GM21367 (cell line): ENCODE results near the gene RETREG1.
"Not testable (repeated sequence)": the region's sequence is repeated elsewhere in the genome, so short reads cannot be mapped to it uniquely, and the experiment has no call there.

Source experiments
- ATAC-seq: cut with Tn5 transposase; IDR thresholded peaks from one replicate; pipeline ENCODE4 v1.9.1; 2021; ENCODE audit not compliant: unreplicated experiment

RETREG1 gene

GRCh38 chr5:16492398-16493140, 124.2 kb downstream of the RETREG1 start:
- ATAC-seq, result no peak

DNA sequence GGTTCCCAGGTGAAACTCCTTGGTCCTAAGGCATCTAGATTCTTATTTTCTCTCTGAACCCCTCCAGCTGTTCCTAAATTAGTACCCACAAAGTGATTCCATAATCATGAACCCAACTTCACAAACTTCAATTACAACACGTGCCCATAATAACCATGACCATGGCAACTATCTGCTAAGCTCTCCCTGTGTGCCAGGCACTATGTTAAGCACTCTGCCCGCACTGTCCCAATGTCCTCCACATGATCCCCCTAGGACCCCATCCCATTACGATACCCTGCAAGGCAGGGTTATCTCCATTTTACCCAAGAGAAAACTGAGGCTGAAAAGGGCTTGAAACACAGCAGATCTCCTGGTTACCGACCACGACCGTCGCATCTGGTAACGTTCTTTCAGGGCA, 125.9 kb downstream of the RETREG1 start:
- no peak for ATAC-seq

DNA sequence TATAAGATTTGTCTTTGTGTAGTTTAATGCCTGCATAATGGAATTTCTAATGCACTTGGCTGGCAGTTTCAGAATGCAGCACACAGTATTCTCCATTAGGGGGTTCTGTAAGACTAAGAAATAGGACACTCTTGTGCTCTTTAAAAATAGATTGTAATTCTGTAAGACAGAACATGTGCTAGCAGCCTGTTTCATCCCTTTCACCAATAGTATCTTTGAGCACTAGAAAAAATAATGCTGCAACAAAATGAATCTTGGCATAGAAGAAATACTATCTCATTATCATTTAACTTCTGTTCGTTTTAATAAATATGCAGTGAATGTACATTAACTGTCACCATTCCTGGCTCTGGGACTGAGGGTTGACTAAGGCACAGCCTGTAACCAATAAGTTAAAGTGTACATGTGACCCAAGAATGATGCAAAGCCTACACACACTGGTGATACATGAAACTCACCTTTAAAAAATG, 127.4 kb downstream of the RETREG1 start:
- peak; percentile 79 for ATAC-seq

- no peak for ATAC-seq
These were observed 129.3 kb downstream of the RETREG1 start for GRCh38 chr5:16487456-16487855.

- ATAC-seq, result no peak
These were observed 130.1 kb downstream of the RETREG1 start for GRCh38 chr5:16486711-16487111.

- ATAC-seq, result no peak
These were observed 131.1 kb downstream of the RETREG1 start for GRCh38 chr5:16485656-16486055.

DNA sequence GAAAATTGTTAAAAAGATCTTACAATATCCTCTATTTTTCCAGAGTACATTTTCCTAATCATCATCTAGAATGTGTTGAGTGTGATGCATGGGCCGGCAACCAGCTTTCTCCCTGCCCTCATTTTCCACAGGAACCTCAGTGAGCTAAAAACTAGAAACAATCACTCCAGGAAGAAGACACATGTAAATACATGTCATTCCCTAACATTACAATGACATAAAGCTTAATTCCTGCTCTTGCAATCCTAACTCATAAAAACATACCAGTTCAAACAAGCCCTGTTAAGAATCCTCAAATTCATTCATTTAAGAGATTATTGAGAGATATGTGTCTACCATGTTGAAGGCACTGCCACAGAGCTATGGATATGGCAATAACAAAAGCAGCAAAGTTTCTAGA, 132.7 kb downstream of the RETREG1 start:
- ATAC-seq, result no peak

GRCh38 chr5:16483361-16483760, 133.4 kb downstream of the RETREG1 start:
- no peak for ATAC-seq

DNA sequence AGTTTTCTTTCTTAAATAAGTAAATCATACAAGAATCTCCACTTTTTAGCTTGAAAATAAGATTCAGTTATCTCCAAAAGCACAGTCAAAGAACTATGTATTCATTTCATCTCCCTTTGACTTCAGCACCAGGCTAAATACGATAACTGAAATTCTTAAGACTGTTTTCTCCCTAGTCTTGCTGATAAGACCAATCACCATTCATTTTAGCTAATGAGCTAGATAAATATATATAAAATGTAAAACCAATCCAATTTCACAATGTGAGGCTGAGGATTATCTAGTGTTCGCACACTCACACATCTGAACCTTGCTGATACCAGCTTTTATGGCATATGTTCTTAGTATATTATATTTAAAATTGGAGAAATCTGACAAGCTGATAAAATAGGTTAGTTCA, 133.9 kb downstream of the RETREG1 start:
- no peak for ATAC-seq

GRCh38 chr5:16480821-16481538, 135.8 kb downstream of the RETREG1 start:
- ATAC-seq, result no peak

GRCh38 chr5:16480144-16480543, 136.7 kb downstream of the RETREG1 start:
- no peak for ATAC-seq

- no peak for ATAC-seq
These were observed 139.3 kb downstream of the RETREG1 start for GRCh38 chr5:16477541-16477940.

GRCh38 chr5:16476417-16476816, 140.4 kb downstream of the RETREG1 start:
- ATAC-seq, result not testable (repeated sequence)

GRCh38 chr5:16471387-16471786, 145.4 kb downstream of the RETREG1 start:
- ATAC-seq, result no peak

DNA sequence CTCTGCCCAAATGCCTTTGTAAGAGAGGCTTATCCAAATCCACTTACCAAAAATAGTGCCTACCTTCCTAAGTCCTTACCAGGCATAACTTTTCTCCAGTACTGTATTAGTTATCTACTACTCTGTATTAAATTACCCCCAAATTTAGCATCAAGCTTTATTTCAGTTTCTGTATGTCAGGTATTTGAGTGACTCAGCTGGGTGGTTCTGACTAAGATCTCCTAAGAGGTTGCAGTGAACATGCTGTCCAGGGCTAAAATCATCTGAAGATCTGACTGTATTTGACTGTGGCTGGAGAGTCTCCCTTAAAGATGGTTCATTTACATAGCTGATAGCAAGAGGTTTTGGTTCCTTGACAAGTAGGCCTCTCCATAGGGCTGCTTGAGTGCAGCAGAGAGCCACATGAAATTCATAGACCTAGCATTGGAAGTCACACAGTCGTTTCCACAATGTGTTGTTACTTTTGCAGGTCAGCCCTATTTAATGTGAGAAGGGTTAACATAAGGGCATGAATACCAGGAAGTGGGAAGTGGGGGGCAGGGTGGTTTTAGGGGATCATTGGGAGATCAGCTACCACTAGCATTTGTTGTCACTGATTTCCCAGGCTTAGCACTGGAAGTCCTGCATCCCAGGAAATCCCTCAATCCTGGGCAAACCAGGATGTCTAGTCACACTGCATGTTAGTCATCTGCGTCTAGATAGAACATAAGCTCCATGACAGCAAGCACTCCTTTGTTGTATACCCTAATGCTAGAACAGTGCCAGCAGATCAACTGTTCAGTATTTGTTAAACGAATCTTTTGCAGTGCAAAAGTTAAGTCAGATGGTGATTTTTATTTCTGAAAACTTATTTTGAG, 149.2 kb downstream of the RETREG1 start:
- peak; percentile 62 for ATAC-seq

DNA sequence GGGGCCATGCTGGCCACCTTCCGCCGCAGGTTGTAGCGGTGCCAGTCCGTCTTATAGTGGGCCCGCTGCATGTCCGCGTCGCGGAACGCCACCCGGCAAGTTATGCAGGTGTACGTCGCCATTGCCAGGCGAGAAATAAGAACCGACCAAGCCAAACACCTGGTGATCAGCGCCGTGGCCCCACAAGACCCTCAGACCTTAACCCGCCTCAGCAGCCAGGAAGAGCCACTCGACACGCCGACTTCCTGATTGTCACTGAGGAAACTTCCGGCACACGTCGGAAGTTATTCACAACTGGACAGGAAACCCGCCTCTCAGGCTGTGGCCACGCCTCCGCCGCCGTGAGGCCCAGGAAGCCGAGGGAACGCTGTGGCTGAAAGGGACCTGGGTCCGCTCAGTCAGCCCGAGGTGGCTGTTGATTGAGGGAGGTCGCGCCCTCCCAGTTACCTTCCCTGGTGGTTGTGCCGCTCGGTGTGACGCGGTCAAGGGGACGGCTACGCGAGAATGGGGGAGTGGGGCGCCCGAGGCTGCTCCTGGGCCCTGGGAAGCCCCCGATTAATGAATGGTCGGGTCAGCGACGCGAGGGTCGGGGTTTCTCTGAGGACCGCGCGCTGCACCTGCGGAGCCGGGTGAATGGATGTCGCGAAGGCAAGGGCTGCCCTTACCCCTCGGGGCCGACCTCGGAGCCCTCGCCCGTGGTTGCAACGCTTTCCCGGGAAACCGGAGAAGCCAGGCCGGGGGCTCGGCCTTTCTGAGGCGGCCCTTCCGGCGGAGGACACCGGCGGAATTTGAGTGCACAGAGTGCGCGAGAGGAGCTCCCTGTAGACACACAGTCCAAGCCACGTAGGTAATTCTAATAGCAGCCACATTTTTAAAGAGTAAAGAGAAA, 151.0 kb downstream of the RETREG1 start, which contains the start of gene ZNF622:
TSS of gene ZNF622 (minus strand) at position 257 of the 889 bp plus-strand sequence. CDS start at position 122, 135 bp downstream.
- peak; percentile 81 for ATAC-seq

DNA sequence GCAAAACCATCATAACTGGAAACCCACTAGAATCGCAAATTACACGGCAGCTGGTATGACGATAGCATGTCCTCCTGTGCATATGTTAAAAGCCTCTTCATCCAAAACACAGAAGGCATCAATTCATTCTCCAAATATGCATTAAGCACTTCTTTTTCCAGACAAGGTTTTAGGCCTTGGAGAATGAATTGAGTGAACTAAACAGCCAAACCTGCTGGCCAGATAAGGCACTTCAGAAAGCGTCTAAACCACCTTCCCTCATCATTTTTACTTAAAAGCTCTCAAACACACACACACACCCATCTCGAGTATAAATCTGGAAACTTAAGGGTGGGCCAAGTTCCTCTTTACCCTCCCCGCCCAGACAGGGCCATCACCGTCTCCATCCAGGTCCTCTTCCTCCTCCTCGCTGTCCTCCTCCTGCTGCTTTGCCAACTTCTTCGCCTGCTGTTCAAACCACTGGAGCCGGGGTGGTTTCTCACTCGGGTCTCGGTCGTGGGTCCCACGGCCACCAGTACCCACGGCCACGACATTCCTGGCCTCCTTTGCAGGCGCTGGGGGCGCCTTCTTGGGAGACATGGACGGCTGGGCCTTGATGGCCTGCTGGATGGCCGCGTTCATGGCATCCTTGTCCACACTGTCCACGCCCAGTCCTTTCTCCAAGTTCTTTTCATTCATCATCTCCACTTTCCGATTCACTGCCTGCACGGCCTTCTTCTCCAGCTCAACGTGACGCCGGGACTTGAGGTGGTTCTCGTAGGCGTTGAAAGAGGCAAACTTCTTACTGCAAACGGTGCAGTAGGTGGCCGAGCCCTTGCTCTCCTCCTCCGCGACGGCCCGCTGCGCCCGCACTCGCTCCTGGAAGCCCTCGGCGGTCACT, 151.9 kb downstream of the RETREG1 start:
- ATAC-seq, result no peak

DNA sequence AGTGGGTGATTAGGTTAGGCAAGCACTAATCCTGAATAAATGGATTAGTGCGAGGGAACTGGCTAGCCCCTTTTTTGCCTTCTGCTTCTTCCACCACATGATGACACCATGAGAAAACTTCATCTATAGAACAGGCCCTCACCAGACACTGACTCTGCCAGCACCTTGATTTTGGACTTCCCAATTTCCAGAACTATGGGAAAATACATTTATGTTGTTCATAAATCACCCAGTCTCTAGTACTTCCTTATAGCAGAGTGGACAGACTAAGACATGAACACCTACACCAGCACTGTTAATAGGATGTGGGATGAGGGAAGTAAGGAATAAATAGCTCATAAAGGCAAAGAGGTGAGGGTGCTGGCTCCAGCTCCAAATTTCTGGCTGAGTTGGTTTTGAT, 152.6 kb downstream of the RETREG1 start:
- ATAC-seq, result no peak

GRCh38 chr5:16461782-16462181, 155.0 kb downstream of the RETREG1 start:
- no peak for ATAC-seq
